NCI-H2196 treated with DMSO at 0.1 percent for 48 hours (cell line): ENCODE data around the gene SEC61G.

Experiments
- DNase-seq: peaks from one replicate; lab custom pipeline; 2025; ENCODE audit not compliant: unreplicated experiment; lab: John Stamatoyannopoulos, UW

Gene SEC61G

DNA sequence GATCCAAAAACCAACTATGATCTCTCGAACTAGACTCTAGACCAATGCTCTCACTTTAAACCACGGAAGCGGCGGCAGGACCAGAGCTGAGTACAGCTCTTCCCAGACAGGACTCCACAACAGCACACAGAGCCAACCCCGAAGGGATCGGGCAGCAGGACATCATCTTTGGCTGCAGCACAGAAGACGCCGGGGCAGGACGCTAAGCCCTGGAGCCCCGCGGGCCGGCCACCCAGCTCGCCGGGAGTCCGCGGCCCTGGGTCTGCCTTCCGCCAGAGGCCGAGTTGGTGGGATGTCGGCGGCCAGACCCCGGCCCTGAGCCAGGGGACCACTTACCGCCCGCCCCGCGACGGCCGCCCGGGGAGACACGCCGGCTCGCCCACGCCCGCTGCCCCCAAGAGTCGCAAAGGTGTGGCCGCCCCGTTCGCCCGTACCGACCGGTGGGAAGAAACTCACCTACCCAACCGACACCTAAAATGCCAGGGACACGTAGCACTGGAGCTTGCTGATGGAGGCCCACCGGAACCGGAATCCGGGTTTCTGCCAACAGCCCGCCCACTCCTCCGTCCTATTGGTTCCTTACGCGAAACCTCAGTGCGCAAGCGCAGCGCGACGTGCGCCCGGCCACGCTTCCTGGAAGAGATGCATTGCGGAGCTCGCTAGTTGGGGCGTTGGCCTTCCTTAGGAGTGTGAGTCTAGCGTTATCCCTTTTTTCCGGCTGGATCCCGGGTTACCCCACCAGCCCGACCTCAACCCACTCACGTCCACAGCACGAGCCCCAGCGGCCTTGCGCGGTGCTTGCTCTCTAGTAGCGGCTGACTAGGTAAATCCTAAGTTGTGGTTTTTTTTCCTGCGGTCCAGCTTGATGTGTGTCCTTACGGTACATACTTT, at the start of gene SEC61G:
SEC61G (minus strand) TSS at position 510 of the 891 bp plus-strand sequence. CDS start 1,623 bp downstream, outside the sequence.
- peak; percentile 85 for DNase-seq

DNA sequence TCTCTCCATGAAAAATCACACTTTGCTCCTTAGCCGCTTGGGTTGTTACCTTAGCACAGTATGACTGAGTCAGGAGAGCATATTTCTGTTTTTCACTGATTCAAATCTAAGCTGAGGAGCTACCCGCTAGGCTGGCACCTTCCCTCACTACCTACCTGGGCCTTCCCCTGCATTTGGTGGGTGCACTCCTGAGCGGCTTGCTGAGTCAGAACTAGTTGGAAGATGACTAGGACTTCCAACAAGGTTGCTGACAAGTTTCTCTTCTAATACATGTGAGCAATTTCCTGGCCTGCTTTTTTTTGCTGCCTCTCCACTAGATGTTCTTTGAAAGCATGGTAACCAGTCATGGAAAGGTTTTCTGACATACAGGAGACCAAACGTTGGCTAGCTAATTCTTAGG, 43.8 kb upstream of the SEC61G start:
- DNase-seq: no peak

DNA sequence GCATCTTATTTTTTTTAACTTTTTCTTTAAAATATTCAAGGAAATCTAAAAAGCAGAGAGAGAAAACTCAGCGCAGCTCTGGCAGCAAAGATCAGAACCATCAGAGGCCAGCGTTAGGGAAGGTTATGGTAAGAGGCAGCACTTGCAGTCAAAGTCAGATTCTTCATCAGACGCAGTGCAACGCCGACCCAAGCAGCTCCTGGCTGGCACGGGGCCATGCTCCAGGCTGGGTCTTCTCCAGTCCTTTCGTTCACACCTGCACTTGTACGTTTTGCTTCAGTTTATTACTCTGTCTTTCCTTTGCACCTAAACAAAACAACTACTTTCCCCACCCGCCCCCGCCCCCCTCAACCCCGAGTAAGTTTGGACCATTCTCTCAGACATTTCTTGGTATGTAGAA, 43.1 kb upstream of the SEC61G start:
- DNase-seq: no peak

DNA sequence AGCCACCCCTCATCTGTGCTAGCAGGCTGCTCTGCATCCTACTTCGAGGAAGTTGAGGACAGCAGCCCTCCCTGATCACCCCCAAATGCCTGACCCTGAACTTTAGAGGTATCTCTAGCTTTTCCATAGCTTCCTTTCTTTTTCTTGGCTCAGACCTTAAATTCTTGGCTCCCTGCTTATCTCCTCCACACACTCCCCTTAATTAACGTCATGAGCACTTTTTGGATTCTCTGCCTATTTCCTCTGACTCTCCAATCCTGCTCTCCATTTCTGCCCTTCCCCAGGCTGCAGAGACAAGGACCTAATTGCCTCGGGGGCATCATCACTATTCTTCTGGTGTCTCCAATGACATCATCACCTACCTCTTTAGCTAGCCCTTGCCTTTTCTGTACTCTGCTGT, 40.8 kb upstream of the SEC61G start:
- no peak for DNase-seq

DNA sequence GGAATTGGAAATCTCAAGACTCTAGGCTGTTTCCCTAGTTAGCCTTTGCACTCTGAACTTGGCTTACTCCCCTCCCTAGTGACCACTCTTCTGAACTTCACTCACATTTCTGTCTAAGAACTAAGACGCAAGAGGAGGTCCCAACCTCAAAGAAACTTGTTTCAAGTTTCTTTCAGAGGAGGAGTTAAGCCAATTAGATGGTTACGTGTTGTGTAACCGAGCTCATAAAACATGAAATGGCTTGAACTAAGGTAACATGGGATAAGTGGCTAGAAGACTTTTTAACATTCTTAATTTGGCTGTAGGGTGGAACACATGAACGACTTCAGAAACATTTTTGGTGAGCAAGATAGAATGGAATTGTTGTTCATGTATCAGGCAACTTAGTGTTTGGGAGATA, 39.5 kb upstream of the SEC61G start:
- no peak for DNase-seq

DNA sequence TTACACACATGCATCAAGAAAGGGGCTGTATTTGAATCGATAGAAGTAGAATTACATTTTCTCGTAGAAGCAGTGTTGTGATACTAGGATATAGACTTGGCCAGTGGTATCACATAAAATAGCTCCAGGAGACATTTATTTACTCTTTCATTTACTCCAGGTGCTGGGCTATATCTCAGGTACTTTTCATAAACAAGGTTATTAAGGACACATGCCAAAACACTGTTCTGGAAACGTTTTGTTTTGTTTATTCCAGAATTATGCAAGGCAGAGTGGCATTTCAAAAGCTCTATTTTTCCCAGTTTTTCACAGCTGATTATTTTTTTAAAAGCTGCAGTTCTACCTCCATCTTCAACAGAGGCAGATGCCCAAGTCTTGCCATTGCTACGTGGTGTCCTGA, 37.8 kb upstream of the SEC61G start:
- DNase-seq: no peak

DNA sequence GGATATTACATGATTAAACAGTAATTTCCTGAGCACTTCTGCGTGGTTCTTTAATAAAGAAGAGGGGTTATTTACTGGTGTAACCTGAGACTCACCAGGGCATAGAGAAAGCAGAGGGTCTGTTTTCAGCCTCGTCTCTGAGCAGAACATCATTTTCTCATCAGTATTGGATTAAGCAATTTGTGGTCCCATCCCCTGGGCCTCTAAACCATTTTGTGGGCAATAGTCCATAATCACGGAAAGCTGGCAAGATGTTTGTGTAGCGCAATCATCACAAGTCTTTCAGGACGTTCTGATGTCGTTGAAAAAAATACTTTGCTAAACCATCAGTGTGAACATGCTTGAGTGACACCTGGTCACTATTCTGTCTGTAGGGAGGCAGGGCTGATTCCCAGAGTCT, 37.1 kb upstream of the SEC61G start:
- DNase-seq: no peak

DNA sequence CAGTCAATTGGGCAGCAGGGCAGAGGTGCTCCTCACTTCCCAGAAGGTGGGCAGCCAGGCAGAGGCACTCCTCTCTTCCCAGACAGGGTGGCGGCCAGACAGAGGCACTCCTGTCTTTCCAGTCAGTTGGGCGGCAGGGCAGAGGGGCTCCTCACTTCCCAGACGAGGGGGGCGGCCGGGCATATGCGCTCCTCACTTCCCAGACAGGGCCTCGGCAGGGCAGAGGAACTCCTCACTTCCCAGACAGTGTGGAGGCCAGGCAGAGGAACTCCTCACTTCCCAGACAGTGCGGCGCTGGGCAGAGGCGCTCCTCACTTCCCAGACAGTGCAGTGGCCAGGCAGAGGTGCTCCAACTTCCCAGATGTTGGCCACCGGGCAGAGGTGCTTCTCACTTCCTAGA, 33.4 kb upstream of the SEC61G start:
- DNase-seq: no peak

DNA sequence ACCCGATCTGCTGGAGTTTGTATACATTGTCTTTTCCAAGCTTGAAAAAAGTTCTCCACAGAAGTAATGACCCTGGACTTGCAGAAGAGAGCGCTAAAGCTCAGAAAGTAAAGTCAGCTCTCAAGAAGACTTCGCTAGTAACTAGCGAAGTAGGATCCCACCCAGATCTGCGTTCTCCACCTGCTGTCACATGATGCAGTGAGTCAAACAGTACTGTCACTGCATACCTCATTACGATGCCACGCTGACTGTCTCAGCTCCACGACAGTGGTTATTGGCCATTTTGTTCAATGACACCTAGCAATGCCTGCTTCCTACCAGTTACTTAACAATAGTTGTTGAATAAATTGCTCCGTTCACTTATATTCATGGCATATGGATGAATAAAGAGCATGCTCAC, 29.7 kb upstream of the SEC61G start:
- peak; percentile 83 for DNase-seq

DNA sequence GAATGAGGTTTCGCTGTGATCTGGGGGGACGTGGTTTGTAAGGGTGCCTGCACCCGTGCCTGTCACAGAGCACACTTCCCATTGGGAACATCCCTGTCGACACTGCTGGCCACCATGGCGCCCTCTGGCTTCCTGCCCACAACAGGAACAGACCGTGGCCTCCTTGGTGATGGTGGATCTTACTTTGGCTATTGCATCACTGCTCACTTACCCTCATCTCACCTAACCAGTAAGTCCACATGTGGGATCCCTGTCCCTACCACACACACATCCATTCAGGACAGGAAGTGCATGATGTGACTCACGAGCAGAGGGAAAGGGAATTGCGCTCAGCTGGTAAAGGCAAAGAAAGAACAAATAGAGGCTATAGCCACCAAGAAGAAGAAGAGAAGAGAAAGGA, 26.2 kb upstream of the SEC61G start:
- no peak for DNase-seq

DNA sequence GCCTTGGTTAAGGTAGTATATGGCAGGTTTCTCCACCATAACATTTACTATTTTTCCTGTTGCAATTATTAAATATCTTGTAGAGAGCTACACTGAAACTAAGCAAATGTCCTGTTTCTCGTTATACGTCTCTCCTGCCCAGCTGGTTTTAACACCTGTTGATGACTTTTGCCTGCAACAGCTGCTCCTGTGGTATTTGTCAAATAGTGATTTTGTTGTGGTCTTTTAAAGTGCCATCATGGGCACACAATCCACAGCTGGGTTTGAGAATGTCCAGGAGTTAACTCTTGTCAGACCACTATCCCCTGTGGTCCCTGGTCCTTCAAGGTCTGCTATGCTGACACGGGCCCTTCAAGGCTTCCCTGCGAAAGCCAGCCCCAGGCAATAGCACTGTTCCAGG, 24.9 kb upstream of the SEC61G start:
- no peak for DNase-seq

DNA sequence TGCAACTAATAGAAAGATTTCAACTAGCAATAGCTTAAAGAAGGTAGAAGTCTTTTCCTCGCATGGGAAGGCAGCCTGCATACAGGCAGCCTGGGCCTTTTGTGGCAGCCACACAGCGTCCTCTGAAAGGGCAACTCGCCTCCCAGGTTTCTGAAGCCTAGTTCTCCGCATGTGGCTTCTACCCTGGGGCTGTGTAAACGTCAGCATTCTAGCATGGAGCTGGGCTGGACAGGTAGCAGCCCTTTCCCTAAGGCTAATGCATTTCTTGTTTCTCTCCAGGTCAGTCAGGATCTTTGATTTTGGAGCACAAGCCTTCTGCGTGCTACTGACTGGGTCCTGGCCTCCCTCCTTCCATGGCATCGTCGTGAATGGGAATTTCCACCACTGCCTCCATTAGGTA, 23.8 kb upstream of the SEC61G start:
- DNase-seq: no peak

DNA sequence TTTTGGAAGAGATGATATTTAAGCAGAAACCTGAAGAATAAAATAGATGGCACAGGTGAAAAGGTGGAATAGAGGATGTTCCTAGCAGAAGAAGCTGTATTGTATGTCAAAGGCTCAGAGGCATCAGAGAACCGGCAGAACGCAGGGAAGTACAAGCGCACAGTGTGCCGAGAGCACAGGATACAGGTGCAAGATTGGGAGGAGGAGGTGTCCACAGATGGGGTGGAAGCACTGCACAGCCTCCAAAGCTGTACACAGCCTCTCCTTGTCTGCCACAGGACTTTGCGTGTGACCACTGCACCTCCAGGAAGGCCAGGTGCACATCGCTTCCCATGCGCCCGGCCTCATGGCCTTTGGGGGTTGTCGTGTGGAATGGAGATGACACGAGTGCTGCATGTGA, 23.3 kb upstream of the SEC61G start:
- DNase-seq: no peak

DNA sequence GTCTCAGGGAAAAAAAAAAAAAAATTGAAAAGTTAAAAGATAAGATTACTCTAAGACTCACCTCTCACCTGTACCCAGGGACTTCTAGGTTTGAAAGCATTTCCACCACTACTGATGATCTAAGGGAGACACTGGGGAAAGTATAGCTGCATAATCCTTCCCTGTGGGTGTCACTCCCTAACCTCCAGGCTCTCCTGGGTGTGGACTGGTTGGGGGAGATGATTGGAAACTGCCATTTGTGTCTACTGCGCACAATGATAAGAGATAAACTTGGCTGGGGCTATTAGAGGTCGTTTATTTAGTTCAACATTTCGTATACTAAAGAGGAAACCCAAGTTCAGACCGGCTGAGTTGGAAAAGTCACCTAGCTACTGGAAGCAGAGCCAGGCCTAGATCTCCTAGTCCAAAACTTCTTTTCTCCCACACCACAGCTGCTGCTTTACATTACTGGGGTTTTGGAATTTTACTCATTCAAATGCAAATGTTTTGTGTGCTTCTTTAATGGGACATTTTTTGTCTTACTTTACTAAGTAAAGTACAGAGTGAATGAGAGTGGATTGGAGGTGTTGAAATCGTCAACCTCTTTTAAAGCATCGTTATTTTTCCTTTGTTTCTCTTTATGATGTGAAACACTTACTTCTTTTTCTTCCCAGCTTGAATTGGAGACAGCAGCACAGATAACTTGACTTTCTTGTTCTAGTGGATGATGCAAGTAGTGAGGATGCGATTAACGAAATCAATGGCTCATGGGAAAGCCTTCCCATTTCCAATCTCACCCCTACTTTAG, 22.3 kb upstream of the SEC61G start:
- no peak for DNase-seq

DNA sequence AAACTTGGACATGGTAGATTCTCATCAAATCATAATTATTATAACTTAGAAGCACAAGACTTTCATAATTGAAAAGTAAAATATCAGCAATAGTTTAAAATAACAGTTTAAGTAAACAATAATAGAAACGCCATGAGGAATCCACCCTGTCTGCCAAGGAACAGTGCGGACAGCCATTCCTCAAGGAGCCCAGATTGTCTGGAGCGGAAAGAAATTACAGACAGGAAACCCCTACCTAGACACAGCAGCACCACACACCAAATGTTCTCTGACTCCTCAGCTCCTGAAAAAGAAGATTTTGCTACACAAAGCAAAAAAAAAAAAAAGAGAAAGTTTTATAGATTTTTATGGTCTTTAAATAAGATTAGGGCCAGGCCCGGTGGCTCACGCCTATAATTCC, 21.5 kb upstream of the SEC61G start:
- DNase-seq: no peak

DNA sequence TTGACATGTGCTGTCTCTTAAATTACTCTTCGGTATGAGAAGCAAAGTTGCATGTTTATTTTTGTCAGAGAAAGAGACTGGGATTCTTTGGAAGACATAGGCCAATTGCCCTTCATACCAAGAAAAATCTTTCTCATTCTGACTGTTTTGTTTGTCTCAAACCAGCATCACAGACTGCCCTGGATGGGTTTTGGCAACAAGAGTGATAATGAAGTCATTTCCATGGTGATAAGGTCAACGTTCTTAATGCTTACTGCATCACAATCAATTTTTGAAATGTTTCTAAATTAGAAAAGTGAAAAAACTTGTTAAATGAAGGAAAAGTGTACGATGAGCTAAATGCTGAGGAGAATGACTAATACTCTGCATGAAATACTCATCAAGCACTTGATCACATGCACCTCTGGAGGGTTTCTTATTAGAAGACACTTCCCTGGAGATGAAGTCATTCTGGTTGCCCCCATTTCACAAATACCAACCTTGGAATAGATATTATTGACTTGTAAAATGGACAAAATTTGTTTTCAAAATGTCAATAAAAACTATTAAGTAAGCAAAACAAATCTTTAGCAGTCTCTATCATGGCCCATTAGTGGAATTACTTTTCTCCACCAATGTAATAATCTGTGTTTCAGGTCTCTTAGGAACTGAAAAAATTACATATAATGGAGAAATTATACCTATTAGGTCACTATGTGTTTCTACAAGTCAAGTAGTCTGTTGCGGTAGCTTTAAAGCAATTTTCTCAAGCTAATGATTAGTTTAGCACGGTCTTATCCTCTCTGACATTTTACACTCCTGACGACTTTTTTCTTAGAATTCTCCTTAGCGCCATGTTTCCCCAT, 19.9 kb upstream of the SEC61G start:
- no peak for DNase-seq

DNA sequence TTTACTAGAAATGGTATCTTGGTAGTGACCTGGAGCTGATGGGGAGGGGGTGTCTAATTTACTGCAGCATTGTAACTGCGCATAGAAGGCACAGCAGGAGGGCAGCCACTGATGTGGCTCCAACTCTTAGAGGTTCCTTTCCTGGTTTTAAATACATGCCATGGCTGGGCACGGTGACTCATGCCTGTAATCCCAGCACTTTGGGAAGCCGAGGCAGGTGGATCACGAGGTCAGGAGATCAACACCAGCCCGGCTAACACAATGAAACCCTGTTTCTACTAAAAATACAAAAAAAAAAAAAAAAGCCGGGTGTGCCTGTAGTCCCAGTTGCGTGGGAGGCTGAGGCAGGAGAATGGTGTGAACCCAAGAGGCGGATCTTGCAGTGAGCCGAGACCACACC, 19.2 kb upstream of the SEC61G start:
- DNase-seq: no peak

DNA sequence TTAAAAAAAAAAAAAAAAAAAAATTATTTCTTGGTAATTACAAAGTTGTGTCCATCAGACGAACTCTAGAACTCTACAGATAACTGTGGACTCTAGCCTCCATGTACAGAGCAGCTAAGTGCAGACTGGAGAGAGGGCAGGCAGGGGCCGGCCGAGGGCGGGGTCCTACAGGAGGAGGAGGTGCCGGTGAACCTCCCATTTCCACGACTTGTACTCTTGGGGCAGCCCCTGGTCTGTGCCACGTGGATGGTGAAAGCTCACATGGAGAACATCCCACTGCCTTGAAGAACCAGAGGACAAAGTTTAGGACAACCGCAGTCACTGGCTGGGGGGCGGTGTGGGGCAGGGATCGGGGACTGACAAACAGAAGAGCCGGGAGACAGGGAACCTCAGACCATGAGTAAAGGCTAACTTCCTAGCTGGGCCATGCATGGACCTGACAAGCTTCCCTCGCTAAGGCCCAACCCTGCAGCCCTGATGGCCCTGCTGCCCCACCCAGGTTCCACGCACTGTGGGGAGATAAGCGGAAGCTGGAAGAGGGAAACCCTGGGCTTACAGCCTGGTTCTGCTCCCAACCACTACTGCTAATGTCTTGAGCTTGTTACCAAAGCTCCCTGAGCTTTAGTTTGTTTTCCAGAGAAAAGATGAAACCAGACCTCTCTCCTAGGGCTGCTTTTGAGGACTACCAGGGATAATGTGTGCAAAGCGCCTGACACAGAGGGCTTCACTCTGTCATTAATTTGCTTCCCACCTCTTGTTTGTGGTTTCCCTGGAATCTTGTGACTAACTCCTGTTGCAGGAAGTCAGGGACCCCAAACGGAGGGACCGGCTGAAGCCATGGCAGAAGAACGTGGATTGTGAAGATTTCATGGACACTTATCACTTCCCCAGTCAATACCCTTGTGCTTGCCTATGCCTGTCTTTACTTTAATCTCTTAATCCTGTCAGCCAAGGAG, 16.1 kb upstream of the SEC61G start:
- no peak for DNase-seq

DNA sequence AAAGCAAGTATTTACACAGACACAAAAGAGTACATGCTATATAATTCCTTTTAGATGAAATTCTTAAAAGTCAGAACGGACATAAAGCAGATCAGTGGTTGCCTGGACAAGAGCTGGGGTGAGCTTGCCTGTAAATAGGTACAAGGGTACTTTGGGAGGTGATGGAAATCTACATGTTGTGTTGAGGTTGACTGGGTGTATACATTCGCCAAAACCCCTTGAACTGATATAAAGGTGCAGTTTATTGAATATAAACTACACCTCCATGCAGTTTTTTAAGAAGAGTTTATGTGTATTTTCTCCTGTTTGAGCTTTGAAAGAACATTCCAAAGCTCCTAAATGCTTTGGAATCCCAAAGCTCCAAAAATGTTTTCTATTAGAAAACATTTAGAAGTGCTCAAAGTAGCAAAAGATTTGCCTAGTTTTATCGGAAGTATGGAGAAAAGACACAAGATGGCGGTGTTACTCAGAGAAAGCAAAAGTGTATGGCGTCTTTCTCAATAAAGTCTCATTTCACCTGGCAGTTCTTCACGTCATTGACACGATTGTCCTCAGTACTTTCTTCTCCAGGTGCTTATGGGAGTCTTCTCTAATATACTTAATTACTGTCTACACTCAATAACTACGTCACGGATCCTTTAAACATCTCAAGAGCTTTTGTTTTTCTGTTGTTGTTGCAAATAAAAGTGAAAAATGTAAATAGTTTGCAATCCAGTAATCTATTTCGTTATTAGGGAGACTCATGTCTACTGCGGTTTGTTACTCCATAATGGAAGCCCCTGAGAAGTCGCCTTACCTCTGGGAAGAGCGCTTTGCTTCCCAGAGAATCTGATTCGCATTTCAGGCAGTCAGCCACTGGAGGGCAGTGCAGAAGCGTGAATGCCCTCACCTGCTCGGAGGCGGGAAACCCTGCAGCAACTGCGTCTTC, 14.7 kb upstream of the SEC61G start:
- peak; percentile 62 for DNase-seq
